ENCODE results near the gene MCF2L.

Gene MCF2L

GRCh38 chr13:113065406-113066141, 96.6 kb downstream of the MCF2L start:
- no peak for DNase-seq (ENCODE audit: low read depth)
- TF ChIP-seq, protein P1, sequence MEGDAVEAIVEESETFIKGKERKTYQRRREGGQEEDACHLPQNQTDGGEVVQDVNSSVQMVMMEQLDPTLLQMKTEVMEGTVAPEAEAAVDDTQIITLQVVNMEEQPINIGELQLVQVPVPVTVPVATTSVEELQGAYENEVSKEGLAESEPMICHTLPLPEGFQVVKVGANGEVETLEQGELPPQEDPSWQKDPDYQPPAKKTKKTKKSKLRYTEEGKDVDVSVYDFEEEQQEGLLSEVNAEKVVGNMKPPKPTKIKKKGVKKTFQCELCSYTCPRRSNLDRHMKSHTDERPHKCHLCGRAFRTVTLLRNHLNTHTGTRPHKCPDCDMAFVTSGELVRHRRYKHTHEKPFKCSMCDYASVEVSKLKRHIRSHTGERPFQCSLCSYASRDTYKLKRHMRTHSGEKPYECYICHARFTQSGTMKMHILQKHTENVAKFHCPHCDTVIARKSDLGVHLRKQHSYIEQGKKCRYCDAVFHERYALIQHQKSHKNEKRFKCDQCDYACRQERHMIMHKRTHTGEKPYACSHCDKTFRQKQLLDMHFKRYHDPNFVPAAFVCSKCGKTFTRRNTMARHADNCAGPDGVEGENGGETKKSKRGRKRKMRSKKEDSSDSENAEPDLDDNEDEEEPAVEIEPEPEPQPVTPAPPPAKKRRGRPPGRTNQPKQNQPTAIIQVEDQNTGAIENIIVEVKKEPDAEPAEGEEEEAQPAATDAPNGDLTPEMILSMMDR (IDR thresholded peaks at IDR 0.05; ENCODE audit: control insufficient read depth, insufficient read depth, low read depth, low read length, missing control alignments), result no peak
- no peak overlapping the region for H3K4me3 ChIP-seq (ENCODE audit: control insufficient read depth, low read depth, low read length)

DNA sequence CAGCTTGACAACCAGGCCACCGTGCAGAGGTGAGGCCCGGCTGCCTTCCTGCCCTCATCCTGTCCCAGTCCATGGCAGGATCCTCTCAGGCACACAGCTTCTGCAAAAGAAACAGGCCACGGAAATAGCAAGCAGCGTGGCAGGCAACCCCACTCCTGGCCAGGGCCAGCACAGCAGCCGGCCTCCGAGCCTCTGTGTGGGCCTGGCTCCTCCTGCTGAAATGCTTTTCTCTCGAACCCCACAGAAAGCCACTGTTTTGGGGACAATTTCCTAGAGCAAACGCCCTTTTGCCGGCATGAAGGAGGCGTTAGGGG, 97.1 kb downstream of the MCF2L start:
- no peak for DNase-seq (ENCODE audit: low read depth)
- TF ChIP-seq, protein P1 (IDR thresholded peaks at IDR 0.05; ENCODE audit: control insufficient read depth, insufficient read depth, low read depth, low read length, missing control alignments), result no peak
- no peak overlapping the region for H3K4me3 ChIP-seq (ENCODE audit: control insufficient read depth, low read depth, low read length)

- TF ChIP-seq, protein P1 (IDR thresholded peaks at IDR 0.05; ENCODE audit: control insufficient read depth, insufficient read depth, low read depth, low read length, missing control alignments), result no peak
- DNase-seq (ENCODE audit: low read depth), result no peak
- no peak overlapping the region for H3K4me3 ChIP-seq (ENCODE audit: control insufficient read depth, low read depth, low read length)
Measured at GRCh38 chr13:113066746-113067145, 97.7 kb downstream of the MCF2L start.

DNA sequence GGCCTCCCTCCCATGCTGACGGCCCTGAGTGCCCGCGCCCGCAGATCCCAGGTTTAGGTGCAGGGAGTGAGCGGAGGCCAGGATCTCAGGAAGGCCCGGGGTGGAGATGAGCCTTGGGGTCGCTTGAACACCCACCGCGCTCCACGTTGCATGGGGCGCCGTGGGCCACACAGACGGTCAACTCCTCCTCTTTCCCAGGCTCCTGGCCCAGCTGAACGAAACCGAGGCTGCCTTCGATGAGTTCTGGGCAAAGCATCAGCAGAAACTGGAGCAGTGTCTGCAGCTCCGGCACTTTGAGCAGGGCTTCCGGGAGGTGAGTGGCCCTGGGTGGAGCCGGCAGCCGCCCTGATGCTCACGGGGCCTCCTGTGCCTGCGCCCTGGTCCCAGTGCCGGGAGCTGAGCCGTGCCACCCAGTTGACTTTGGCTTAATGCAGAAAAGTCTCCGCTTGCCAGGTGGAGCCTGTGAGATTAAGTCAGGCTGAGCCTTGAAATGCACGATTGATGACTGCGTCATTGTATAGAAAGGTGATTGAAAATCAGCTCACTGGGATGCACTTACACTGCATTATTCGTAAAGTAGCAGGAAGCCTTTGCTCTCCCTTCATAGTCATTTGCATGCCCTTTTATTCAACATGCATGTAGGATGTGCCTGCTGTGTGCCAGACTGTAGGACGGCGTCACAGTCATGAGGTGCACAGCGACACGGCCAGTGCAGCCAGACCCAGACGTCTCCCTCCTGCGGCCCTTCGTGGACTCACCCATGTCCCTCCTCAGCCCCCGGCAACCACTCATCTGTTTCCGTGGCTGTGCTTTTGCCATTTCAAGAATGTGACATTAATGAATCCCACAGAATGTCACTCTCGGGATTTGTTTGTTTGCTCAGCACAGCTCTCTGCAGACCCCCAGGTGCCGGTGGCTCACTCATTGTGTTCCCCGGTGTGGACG, 101.1 kb downstream of the MCF2L start:
- DNase-seq (ENCODE audit: low read depth), result no peak
- TF ChIP-seq, protein P1 (IDR thresholded peaks at IDR 0.05; ENCODE audit: control insufficient read depth, insufficient read depth, low read depth, low read length, missing control alignments), result no peak
- H3K4me3 ChIP-seq (ENCODE audit: control insufficient read depth, low read depth, low read length), result no peak overlapping the region

DNA sequence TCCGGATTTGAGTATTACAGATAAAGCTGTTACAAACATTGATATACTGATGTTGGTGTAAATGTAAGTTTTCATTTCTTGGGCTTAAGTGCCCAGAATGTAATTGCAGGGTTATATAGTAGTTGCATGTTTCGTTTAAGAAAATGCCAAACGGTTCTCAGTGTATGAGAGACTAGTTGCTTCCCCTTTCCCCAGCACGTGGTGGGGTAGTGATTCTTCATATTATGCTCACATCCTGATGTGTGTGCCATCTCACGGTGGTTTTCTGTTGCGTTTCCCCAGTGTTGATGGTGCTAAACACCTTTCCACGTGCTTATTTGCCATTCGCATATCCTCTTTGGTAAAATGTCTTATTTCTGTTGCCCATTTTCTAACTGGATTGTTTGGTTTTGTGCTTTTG, 101.8 kb downstream of the MCF2L start:
- DNase-seq (ENCODE audit: low read depth), result no peak
- TF ChIP-seq, protein P1 (IDR thresholded peaks at IDR 0.05; ENCODE audit: control insufficient read depth, insufficient read depth, low read depth, low read length, missing control alignments), result no peak

GRCh38 chr13:113072376-113072775, 103.4 kb downstream of the MCF2L start:
- H3K4me3 ChIP-seq (ENCODE audit: control insufficient read depth, low read depth, low read length), result no peak overlapping the region
- no peak for DNase-seq (ENCODE audit: low read depth)
- TF ChIP-seq, protein P1 (IDR thresholded peaks at IDR 0.05; ENCODE audit: control insufficient read depth, insufficient read depth, low read depth, low read length, missing control alignments), result no peak

More for the DNA sequence above, 101.8 kb downstream of the MCF2L start:
- no peak overlapping the region for H3K4me3 ChIP-seq (ENCODE audit: control insufficient read depth, low read depth, low read length)
